ENCODE data around the gene ALDH2. TPM values are rescaled to one million over a fixed set of nuclear protein-coding genes. Genes with fewer than 3 reads are reported as not detected.
"Not testable (repeated sequence)": the region's sequence is repeated elsewhere in the genome, so short reads cannot be mapped to it uniquely, and the experiment has no call there.

ALDH2 gene
- total and polyA plus RNA-seq, 4 experiments from 2014 or later: 0.47 to 3.1 (median 1.8) TPM

DNA sequence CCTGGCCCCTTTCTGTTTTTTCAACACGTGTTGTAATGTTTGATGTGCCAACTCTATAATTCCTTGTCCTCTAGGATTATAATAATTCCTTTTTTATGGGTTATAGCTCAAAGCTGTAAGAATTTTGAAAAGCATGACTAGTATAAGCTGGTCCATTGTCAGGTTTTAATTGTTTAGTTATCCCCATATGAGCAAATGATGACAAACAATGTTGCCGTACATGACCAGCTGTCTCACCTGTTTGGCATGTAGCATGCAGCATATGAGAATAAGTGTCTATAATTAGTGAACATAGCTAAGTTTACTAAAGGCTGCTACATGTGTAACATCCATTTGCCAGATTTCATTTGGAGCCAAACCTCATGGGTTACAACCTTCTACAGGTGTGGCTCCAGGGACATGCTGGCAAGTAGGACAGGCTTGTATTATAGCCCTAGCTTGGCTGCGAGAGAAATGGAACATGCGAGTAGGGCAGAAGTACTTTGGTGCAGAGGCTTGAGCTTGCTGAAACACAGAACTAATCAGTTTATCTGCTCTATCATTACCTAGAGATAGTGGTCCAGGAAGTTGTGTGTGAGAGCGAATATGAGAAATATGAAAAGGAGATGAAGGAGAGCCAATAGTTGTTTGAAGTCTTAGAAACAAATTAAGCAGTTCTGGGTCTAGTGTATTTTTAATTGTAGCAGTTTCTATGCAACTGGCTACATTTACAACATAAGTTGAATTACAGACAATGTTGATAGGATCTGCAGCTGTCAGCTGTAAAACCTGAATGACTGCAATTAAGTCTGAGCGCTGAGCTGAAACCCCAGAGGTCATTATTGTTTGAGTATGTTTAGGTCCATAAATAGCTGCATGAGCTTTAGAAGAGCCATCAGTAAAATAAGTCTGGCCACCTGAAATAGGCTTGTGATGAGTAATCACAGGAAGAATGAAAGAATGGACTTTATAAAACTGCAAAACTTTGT is 52.7 kb downstream of the ALDH2 start:
- Histone ChIP-seq H3K4me3 (ENCODE audit: low read length in 2 of 2) (no peak overlapping the region), H3K9me3 (ENCODE audit: control insufficient read depth in 1 of 2, low read length in 2 of 2) (no peaks in the 10 kb centered on the region), H3K27me3 (ENCODE audit: insufficient read depth, low read length) (no peaks in the 10 kb centered on the region), H3K36me3 (ENCODE audit: insufficient read depth, low read length) (no peaks in the 10 kb centered on the region), H3K27ac (ENCODE audit: low read depth, low read length) (no peak overlapping the region), H3K4me1 (ENCODE audit: insufficient read depth, low read length) (no peaks in the 10 kb centered on the region)
- Mint-ChIP-seq H3K9me3 (peaks cover 0 to 7% (median 0%) of the 10 kb centered on the region in 8 donors), H3K27ac (no peak overlapping the region), H3K27me3 (peaks cover 13 to 31% of the 10 kb centered on the region in 2 donors), H3K36me3 (no peaks in the 10 kb centered on the region), H3K4me3 (no peak overlapping the region), H3K4me1 (peaks cover 0 to 2% (median 0%) of the 10 kb centered on the region in 4 donors)
- no peak for DNase-seq
- ChIA-PET CTCF (ENCODE audit: partially characterized antibody) (interaction anchor here (0.6 to 1.1 kb wide), 3 partner anchors 18 to 125 kb away, joined by 3 to 4 read pairs (median 3); no protein-coding TSS in a partner anchor), POLR2A (ENCODE audit: partially characterized antibody) (no interaction called here)
- intact Hi-C loops (cut with micrococcal nuclease): no loop called here

DNA sequence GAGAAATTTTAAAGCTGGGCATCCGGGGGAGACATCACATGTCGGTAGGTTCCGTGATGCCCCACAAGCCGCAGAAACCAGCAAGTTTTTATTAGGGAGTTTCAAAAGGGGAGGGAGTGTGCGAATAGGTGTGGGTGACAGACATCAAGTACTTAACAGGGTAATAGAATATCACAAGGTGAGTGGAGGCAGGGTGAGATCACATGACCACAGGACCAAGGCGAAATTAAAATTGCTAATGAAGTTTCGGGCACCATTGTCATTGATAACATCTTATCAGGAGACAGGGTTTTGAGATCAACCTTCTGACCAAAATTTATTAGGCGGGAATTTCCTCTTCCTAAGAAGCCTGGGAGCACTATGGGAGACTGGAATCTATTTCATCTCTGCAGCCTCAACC is 54.1 kb downstream of the ALDH2 start:
- H3K9me3 Mint-ChIP-seq; H3K4me1 ChIP-seq (ENCODE audit: insufficient read depth, low read length); H3K36me3 ChIP-seq (ENCODE audit: insufficient read depth, low read length); H3K4me1 Mint-ChIP-seq; H3K27me3 ChIP-seq (ENCODE audit: insufficient read depth, low read length); H3K36me3 Mint-ChIP-seq; H3K9me3 ChIP-seq (ENCODE audit: control insufficient read depth in 1 of 2, low read length in 2 of 2); H3K4me3 ChIP-seq (ENCODE audit: low read length in 2 of 2); DNase-seq; H3K27ac ChIP-seq (ENCODE audit: low read depth, low read length); CTCF ChIA-PET (ENCODE audit: partially characterized antibody); H3K4me3 Mint-ChIP-seq; H3K27ac Mint-ChIP-seq; POLR2A ChIA-PET (ENCODE audit: partially characterized antibody); intact Hi-C loops (cut with micrococcal nuclease): not testable (repeated sequence)
- peaks cover 13 to 31% of the 10 kb centered on the region in 2 donors for H3K27me3 Mint-ChIP-seq

DNA sequence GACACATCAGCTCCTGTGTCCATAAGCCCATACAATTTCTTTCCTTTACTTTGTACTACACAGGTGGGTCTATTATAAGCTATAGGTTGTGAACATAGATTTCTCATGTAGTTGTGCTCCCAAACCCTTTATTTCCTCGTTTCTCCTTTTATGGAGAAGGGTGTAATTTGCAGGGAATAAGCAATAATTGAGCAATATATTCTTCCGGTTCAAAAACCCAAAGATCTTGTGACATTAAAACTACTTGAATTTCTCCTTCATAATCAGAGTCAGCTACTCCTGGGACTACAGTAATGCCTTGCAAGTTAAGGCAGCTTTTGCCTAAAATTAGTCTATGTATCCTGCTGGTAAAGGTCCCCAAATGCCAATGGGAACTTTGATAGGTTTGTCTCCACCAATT is 56.2 kb downstream of the ALDH2 start:
- Histone ChIP-seq H3K4me3 (ENCODE audit: low read length in 2 of 2) (no peak overlapping the region), H3K9me3 (ENCODE audit: control insufficient read depth in 1 of 2, low read length in 2 of 2) (no peaks in the 10 kb centered on the region), H3K27me3 (ENCODE audit: insufficient read depth, low read length) (no peaks in the 10 kb centered on the region), H3K36me3 (ENCODE audit: insufficient read depth, low read length) (no peaks in the 10 kb centered on the region), H3K27ac (ENCODE audit: low read depth, low read length) (no peak overlapping the region), H3K4me1 (ENCODE audit: insufficient read depth, low read length) (no peaks in the 10 kb centered on the region)
- ChIA-PET POLR2A (ENCODE audit: partially characterized antibody) (interaction anchor here (0.8 kb wide), 1 partner anchor 20 kb away, joined by 3 read pairs; no protein-coding TSS in a partner anchor), CTCF (ENCODE audit: partially characterized antibody) (interaction anchor here (0.9 to 1.9 kb wide), 7 partner anchors 10 to 564 kb away, joined by 3 to 7 read pairs (median 5); partner anchors contain the start of gene MAPKAPK5)
- Mint-ChIP-seq H3K9me3 (peaks cover 0 to 7% (median 0%) of the 10 kb centered on the region in 8 donors), H3K36me3 (no peaks in the 10 kb centered on the region), H3K27ac (no peak overlapping the region), H3K4me1 (peaks cover 0 to 4% (median 0%) of the 10 kb centered on the region in 4 donors), H3K4me3 (no peak overlapping the region), H3K27me3 (peaks cover 13 to 29% of the 10 kb centered on the region in 2 donors)
- intact Hi-C loops (cut with micrococcal nuclease): no loop called here
- no peak for DNase-seq

- Histone ChIP-seq H3K9me3 (ENCODE audit: control insufficient read depth in 1 of 2, low read length in 2 of 2) (no peaks in the 10 kb centered on the region), H3K27me3 (ENCODE audit: insufficient read depth, low read length) (no peaks in the 10 kb centered on the region), H3K36me3 (ENCODE audit: insufficient read depth, low read length) (no peaks in the 10 kb centered on the region), H3K27ac (ENCODE audit: low read depth, low read length) (no peak overlapping the region), H3K4me1 (ENCODE audit: insufficient read depth, low read length) (no peaks in the 10 kb centered on the region), H3K4me3 (ENCODE audit: low read length in 2 of 2) (no peak overlapping the region)
- DNase-seq: no peak
- no peaks in the 10 kb centered on the region for H3K36me3 Mint-ChIP-seq
- intact Hi-C loops (cut with micrococcal nuclease): loop anchor here (1.0 kb wide), 1 partner anchor 563 kb away; no protein-coding TSS in a partner anchor
- no peak overlapping the region for H3K4me3 Mint-ChIP-seq
- peaks cover 0 to 7% (median 0%) of the 10 kb centered on the region in 8 donors for H3K9me3 Mint-ChIP-seq
- peaks cover 0 to 4% (median 0%) of the 10 kb centered on the region in 4 donors for H3K4me1 Mint-ChIP-seq
- H3K27ac Mint-ChIP-seq: no peak overlapping the region
- peaks cover 13 to 26% of the 10 kb centered on the region in 2 donors for H3K27me3 Mint-ChIP-seq
- CTCF ChIA-PET (ENCODE audit: partially characterized antibody): interaction anchor here (0.6 to 1.9 kb wide), 5 partner anchors 11 to 191 kb away, joined by 4 to 7 read pairs (median 6); partner anchors contain the start of gene MAPKAPK5
- POLR2A ChIA-PET (ENCODE audit: partially characterized antibody): no interaction called here
Observed at GRCh38 chr12:111823891-111824290, 57.2 kb downstream of the ALDH2 start.

DNA sequence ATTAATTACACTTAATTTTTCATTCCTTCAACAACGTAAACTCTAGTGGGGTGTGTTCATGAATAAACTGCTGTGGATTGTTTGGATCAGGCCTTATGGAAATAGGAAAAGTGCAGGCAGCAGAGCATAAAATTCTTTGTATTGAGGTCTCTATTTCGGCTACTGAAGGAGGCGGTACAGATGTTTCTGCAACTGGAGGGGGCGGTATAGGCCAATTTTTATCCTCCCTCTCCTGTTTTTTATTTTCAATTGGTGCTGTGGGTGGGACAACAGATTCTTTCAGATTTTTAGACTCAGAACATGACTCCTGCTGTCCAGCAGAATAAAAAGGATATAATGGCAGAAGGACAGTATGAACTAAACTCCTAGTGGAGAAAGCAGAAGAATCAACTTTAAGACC is 57.6 kb downstream of the ALDH2 start:
- H3K4me1 ChIP-seq (ENCODE audit: insufficient read depth, low read length); H3K4me1 Mint-ChIP-seq; H3K27ac ChIP-seq (ENCODE audit: low read depth, low read length); H3K36me3 Mint-ChIP-seq; POLR2A ChIA-PET (ENCODE audit: partially characterized antibody); H3K27me3 ChIP-seq (ENCODE audit: insufficient read depth, low read length); H3K4me3 ChIP-seq (ENCODE audit: low read length in 2 of 2); H3K4me3 Mint-ChIP-seq; H3K27ac Mint-ChIP-seq; H3K36me3 ChIP-seq (ENCODE audit: insufficient read depth, low read length); H3K9me3 Mint-ChIP-seq; H3K9me3 ChIP-seq (ENCODE audit: control insufficient read depth in 1 of 2, low read length in 2 of 2): not testable (repeated sequence)
- H3K27me3 Mint-ChIP-seq: peaks cover 13 to 26% of the 10 kb centered on the region in 2 donors
- peak in 4 of 5 donors; percentile 20 to 30 (median 24) for DNase-seq
- intact Hi-C loops (cut with micrococcal nuclease): loop anchor here (1.0 kb wide), 1 partner anchor 563 kb away; no protein-coding TSS in a partner anchor
- CTCF ChIA-PET (ENCODE audit: partially characterized antibody): interaction anchor here (2.5 kb wide), 1 partner anchor 11 kb away, joined by 10 read pairs; no protein-coding TSS in a partner anchor

DNA sequence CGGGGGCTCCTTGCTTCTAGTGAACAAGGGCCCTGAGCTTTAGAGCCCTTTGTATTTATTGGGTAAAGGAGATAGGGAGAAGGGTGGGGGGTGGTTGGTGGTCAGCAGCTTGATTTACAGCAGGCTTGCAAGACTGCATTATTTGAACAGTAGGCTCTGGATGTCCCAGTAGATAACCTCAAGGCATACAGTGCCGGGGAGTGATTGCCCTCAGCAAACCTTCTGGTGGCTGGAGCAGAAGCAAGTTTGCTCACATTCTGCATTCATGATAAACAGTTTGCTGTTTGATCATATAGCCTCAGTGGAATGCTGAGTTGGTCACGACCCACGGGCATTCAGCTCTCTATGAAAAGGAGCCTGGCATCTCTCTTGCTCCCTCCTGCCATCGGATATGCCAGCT is 58.8 kb downstream of the ALDH2 start:
- Mint-ChIP-seq H3K9me3 (peaks cover 0 to 5% (median 0%) of the 10 kb centered on the region in 8 donors), H3K27me3 (peaks cover 7 to 24% of the 10 kb centered on the region in 2 donors), H3K36me3 (no peaks in the 10 kb centered on the region), H3K4me3 (no peak overlapping the region), H3K27ac (no peak overlapping the region), H3K4me1 (peaks cover 0 to 4% (median 0%) of the 10 kb centered on the region in 4 donors)
- ChIA-PET POLR2A (ENCODE audit: partially characterized antibody) (interaction anchor here (0.9 to 3.7 kb wide), 3 partner anchors 13 to 59 kb away, joined by 3 to 18 read pairs (median 3); partner anchors contain the start of gene MAPKAPK5), CTCF (ENCODE audit: partially characterized antibody) (interaction anchor here (0.8 to 2.5 kb wide), 7 partner anchors 11 to 561 kb away, joined by 3 to 10 read pairs (median 4); partner anchors contain the start of gene MAPKAPK5)
- Histone ChIP-seq H3K27me3 (ENCODE audit: insufficient read depth, low read length) (no peaks in the 10 kb centered on the region), H3K36me3 (ENCODE audit: insufficient read depth, low read length) (no peaks in the 10 kb centered on the region), H3K4me1 (ENCODE audit: insufficient read depth, low read length) (no peaks in the 10 kb centered on the region), H3K9me3 (ENCODE audit: control insufficient read depth in 1 of 2, low read length in 2 of 2) (no peaks in the 10 kb centered on the region), H3K4me3 (ENCODE audit: low read length in 2 of 2) (no peak overlapping the region), H3K27ac (ENCODE audit: low read depth, low read length) (no peak overlapping the region)
- no peak for DNase-seq
- intact Hi-C loops (cut with micrococcal nuclease): no loop called here

- Histone ChIP-seq H3K27me3 (ENCODE audit: insufficient read depth, low read length) (no peaks in the 10 kb centered on the region), H3K36me3 (ENCODE audit: insufficient read depth, low read length) (no peaks in the 10 kb centered on the region), H3K4me3 (ENCODE audit: low read length in 2 of 2) (no peak overlapping the region), H3K9me3 (ENCODE audit: control insufficient read depth in 1 of 2, low read length in 2 of 2) (no peaks in the 10 kb centered on the region), H3K4me1 (ENCODE audit: insufficient read depth, low read length) (no peaks in the 10 kb centered on the region), H3K27ac (ENCODE audit: low read depth, low read length) (no peak overlapping the region)
- no peak for DNase-seq
- CTCF ChIA-PET (ENCODE audit: partially characterized antibody): interaction anchor here (0.9 to 2.5 kb wide), 5 partner anchors 10 to 175 kb away, joined by 3 to 10 read pairs (median 3); no protein-coding TSS in a partner anchor
- Mint-ChIP-seq H3K4me3 (no peak overlapping the region), H3K9me3 (peaks cover 0 to 2% (median 0%) of the 10 kb centered on the region in 8 donors), H3K27me3 (peaks cover 3 to 23% of the 10 kb centered on the region in 2 donors), H3K4me1 (peaks cover 0 to 4% (median 0%) of the 10 kb centered on the region in 4 donors), H3K27ac (no peak overlapping the region), H3K36me3 (no peaks in the 10 kb centered on the region)
- intact Hi-C loops (cut with micrococcal nuclease): no loop called here
- POLR2A ChIA-PET (ENCODE audit: partially characterized antibody): interaction anchor here (0.9 to 3.7 kb wide), 3 partner anchors 13 to 59 kb away, joined by 3 to 18 read pairs (median 3); partner anchors contain the start of gene MAPKAPK5
Observed at GRCh38 chr12:111826316-111826715, 59.6 kb downstream of the ALDH2 start.

All from CD4-positive, alpha-beta memory T cell (primary cell).